ENCODE measurements around the gene PEX6.
"Not testable (repeated sequence)": the region's sequence is repeated elsewhere in the genome, so short reads cannot be mapped to it uniquely, and the experiment has no call there.

Gene PEX6

GRCh38 chr6:42978839-42979522, at the start of gene PEX6:
Gene PEX6 (minus strand): TSS chr6:42979181. CDS start chr6:42979150, 31 bp downstream.
- peak; percentile 93 for DNase-seq

DNA sequence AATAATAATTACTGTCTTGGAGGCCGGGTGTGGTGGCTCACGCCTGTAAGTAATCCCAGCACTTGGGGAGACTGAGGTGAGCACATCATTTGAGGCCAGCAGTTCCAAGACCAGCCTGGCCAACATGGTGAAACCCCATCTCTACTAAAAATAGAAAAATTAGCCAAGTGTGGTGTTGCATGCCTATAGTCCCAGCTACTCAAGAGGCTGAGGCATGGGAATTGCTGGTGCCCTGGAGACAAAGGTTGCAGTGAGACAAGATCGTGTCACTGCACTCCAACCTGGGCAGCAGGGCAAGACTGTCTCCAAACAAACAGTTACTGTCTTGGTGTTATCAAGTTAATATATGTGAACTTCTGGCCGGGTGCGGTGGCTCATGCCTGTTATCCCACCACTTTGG, 47.4 kb upstream of the PEX6 start:
- no peak for DNase-seq

- DNase-seq: no peak
These were observed 45.5 kb upstream of the PEX6 start for GRCh38 chr6:43024436-43024835.

GRCh38 chr6:43021270-43022047, 42.5 kb upstream of the PEX6 start, which contains the start of gene RRP36:
Gene RRP36 (plus strand): TSS chr6:43021623. CDS start chr6:43021655, 32 bp downstream.
- peak; percentile 92 for DNase-seq

DNA sequence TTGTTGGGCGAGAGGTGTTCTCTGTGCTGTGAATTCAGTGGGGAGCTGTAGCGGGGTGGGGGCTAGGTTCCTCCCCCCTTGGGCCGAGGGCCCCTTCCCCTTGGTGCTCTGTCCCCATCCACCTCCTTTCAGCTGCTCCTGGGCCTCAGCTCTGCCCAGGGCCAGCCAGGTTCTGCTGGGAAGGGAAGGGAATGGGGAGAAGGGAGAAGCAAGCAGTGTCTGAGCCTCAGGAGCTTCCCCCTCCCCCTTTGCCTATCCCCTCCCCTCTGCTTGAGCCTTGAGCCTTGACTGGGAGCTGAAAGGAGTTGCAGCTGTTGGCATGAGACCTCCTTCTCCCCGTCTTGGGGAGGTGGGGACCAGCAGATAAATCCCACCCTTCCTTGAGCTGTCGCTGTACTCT, 41.9 kb upstream of the PEX6 start:
- DNase-seq: peak; percentile 56

DNA sequence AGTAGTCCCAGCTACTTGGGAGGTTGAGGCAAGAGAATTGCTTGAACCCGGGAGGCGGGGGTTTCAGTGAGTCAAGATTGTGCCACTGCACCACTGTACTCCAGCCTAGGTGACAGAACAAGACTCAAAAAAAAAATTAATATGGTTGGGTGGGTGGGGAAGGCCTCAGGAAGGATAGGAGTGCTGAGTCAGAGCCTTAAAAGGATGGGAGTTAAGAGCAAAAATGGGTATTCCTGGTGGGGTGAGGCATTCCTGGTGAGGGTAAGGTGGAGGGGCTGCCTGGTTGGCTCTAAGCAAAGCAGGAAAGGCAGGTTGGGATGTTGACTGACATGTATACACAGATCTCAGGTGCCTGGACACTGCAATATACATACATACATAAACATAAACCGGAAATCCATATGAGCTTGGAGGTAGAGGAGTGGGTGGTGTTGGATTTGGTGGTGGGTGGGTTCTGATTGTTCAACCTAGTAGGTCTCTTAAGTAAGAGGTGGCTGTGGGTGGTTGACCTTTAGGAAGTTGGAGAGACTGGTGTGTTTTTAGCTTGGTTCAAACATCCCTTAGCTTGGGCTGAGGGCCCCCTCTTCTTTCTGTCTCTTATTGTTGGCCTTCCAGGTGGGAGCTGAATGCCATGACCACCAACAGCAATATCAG, 41.2 kb upstream of the PEX6 start:
- DNase-seq: no peak

GRCh38 chr6:43019152-43019551, 40.2 kb upstream of the PEX6 start:
- no peak for DNase-seq

GRCh38 chr6:43016943-43017334, 38.0 kb upstream of the PEX6 start:
- DNase-seq: no peak

- DNase-seq: no peak
These were observed 37.4 kb upstream of the PEX6 start for GRCh38 chr6:43016176-43016942.

- DNase-seq: peak; percentile 47
These were observed 35.5 kb upstream of the PEX6 start for GRCh38 chr6:43014434-43014909.

DNA sequence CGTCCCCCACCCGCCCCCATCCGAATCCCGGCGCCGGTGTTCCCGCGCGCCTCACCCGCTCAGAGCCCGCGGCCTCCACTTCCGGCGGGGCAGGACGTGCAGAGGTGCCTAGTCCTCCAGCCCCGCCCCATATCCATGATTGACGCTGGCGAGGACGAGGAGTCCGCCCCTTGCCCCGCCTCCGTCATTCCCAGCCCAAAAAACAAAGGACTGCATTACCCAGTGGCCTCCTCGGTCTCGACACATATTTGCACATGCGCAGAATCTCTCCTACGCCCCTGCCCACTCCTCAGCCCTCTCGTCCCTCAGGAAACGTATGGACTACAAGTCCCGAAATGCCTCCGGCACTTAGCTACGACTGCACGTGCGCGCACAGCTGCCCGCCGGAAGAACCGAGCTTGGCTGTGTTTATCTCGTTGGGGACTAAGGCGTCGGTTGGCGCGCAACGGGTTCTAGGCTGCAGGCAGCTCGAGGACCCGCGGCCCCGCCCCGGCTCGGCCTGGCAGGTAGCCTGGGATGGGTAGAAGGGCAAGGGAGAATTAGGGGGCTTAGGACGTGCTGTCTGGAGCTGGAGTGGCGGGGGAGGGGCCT, 35.0 kb upstream of the PEX6 start, which contains the start of the genes KLHDC3 and MEA1:
KLHDC3 (plus strand) TSS at position 407 of the 591 bp plus-strand sequence. CDS start 2,944 bp downstream, outside the sequence.
MEA1 (minus strand) TSS at position 104 of the 591 bp plus-strand sequence. CDS start 133 bp downstream, outside the sequence.
- DNase-seq: peak; percentile 100

- DNase-seq: peak; percentile 50
These were observed 34.3 kb upstream of the PEX6 start for GRCh38 chr6:43013097-43013842.

DNA sequence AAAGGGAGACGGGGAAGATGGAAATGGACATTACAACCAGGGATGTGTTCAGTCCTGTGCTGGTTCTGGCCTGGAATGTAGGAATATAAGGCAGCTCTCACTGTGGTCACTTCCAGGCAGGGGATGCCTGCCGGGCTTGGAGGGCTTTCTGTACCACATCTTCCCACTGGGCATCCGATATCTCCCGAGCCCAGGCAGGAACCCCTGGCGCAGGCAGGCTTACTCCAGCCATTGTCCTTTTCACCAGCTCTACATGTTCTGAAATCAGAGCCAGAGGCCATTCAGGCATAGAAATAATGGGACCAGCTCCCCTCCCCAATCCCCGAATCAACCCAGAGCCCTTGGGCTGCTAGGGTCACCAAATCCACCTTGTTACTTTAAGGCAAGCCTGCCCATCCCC, 33.4 kb upstream of the PEX6 start:
- DNase-seq: no peak

DNA sequence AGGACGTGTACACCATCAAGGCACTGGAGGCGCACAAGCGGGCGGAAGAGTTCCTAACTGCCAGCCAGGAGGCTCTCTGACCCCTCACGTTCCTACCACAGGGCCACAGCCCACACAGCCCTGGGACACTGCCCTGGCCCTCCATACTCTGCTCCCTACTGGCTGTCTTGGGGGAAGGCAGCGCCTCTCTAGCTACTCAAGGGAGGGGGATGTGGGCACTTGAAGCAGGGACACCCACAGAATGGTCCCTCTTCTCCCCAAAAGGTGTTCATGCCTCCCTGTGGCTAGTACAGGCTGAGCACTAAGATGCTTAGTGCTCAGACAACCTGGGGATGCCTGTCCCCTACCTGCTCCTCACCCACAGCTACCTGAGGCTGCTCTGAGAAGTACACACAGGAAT, 32.2 kb upstream of the PEX6 start:
- no peak for DNase-seq

DNA sequence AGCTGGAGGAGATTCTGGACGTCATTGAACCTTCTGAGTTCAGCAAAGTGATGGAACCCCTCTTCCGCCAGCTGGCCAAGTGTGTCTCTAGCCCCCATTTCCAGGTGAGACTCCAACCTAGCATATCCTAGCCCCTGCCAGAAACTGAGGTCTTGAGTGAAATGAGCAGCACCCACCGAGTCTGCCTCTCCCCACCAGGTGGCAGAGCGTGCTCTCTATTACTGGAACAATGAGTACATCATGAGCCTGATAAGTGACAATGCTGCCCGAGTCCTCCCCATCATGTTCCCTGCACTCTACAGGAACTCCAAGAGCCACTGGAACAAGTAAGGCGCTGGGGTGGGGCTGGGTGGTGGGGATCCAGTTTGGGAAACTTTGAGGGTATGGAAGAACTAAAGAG, 30.1 kb upstream of the PEX6 start:
- peak; percentile 74 for DNase-seq

DNA sequence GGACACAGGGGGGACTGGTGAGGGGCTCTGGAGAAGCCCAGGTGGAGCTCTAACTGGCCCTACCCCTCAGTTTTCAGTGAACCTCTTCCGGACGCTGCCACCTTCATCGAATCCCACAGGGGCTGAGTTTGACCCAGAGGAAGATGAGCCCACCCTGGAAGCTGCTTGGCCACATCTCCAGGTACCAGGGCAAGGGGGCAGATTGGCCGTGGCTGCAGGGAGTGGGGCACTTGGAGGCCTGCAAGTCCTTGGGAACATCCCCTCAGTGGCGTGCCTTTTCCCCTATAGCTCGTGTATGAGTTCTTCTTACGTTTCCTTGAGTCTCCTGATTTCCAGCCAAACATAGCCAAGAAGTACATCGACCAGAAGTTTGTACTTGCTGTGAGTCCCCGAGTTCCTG, 28.1 kb upstream of the PEX6 start:
- DNase-seq: no peak

GRCh38 chr6:43006251-43006650, 27.3 kb upstream of the PEX6 start:
- no peak for DNase-seq

- DNase-seq: no peak
These were observed 26.9 kb upstream of the PEX6 start for GRCh38 chr6:43005844-43006243.

GRCh38 chr6:43001843-43002242, 22.9 kb upstream of the PEX6 start:
- DNase-seq: no peak

GRCh38 chr6:42998205-42998604, 19.2 kb upstream of the PEX6 start:
- DNase-seq: not testable (repeated sequence)

GRCh38 chr6:42996513-42996912, 17.5 kb upstream of the PEX6 start:
- no peak for DNase-seq
